ENCODE measurements around the gene CASP12.

CASP12 gene

GRCh38 chr11:104844451-104844850, 53.8 kb downstream of the CASP12 start:
- DNase-seq (ENCODE audit: extremely low spot score) = no peak
- POLR2A ChIA-PET = no interaction called here
- TF ChIP-seq CTCF (IDR thresholded peaks at IDR 0.05; ENCODE audit: control extremely low read depth, extremely low read depth, low read depth, missing control alignments) = no peak
- CTCF ChIA-PET = no interaction called here

GRCh38 chr11:104843150-104843836, 55.0 kb downstream of the CASP12 start:
- ChIA-PET CTCF (no interaction called here), POLR2A (no interaction called here)
- DNase-seq (ENCODE audit: extremely low spot score) = no peak
- no peak for TF ChIP-seq CTCF (IDR thresholded peaks at IDR 0.05; ENCODE audit: control extremely low read depth, extremely low read depth, low read depth, missing control alignments)

- POLR2A ChIA-PET = no interaction called here
These were observed 56.2 kb downstream of the CASP12 start for GRCh38 chr11:104841973-104842525.

GRCh38 chr11:104841185-104841584, 57.1 kb downstream of the CASP12 start:
- no peak for TF ChIP-seq CTCF (IDR thresholded peaks at IDR 0.05; ENCODE audit: control extremely low read depth, extremely low read depth, low read depth, missing control alignments)
- POLR2A ChIA-PET = no interaction called here
- DNase-seq (ENCODE audit: extremely low spot score) = no peak
- CTCF ChIA-PET = no interaction called here

More at GRCh38 chr11:104841973-104842525, 56.2 kb downstream of the CASP12 start:
- CTCF ChIA-PET = no interaction called here
- no peak for DNase-seq (ENCODE audit: extremely low spot score)
- TF ChIP-seq CTCF (IDR thresholded peaks at IDR 0.05; ENCODE audit: control extremely low read depth, extremely low read depth, low read depth, missing control alignments) = no peak

- no peak for DNase-seq (ENCODE audit: extremely low spot score)
- CTCF ChIA-PET = no interaction called here
- POLR2A ChIA-PET = no interaction called here
These were observed 60.2 kb downstream of the CASP12 start for GRCh38 chr11:104837969-104838639.

GRCh38 chr11:104836691-104837090, 61.6 kb downstream of the CASP12 start:
- ChIA-PET CTCF (no interaction called here), POLR2A (no interaction called here)
- no peak for DNase-seq (ENCODE audit: extremely low spot score)
- TF ChIP-seq CTCF (IDR thresholded peaks at IDR 0.05; ENCODE audit: control extremely low read depth, extremely low read depth, low read depth, missing control alignments) = no peak

More at GRCh38 chr11:104837969-104838639, 60.2 kb downstream of the CASP12 start:
- TF ChIP-seq CTCF (IDR thresholded peaks at IDR 0.05; ENCODE audit: control extremely low read depth, extremely low read depth, low read depth, missing control alignments) = no peak

Measured in GM10248 (cell line).